Measurements from ENCODE around the gene OIT3.

GRCh38 chr10:72943498-72944234 is 50.1 kb downstream of the OIT3 start:
- TF ChIP-seq EZH2 (IDR thresholded peaks at IDR 0.05) (no peak), POLR2AphosphoS5 (IDR thresholded peaks at IDR 0.05; ENCODE audit: borderline replicate concordance, low read depth, low read length) (no peak), FOXP2 (optimal IDR thresholded peaks at IDR 0.05; ENCODE audit: control extremely low read depth, extremely low read length, insufficient read depth) (no peak)
